Renal cortical epithelial cell (primary cell): Measurements from ENCODE around the gene MYO5B. TPM values are rescaled to one million over a fixed set of nuclear protein-coding genes. Genes with fewer than 3 reads are reported as not detected.
"Not testable (repeated sequence)": the region's sequence is repeated elsewhere in the genome, so short reads cannot be mapped to it uniquely, and the experiment has no call there.

Experiments
- DNase-seq: peaks from one replicate; pipeline ENCODE4 v3.0.0-alpha.2; 2011; ENCODE audit warnings: low read depth
- total RNA-seq: library from RNA; depleted of rRNA; stranded (reverse); fragments of >200 nt; gene quantifications from 2 replicates; pipeline ENCODE4 v1.2.3, GENCODE V29; 2014

MYO5B gene
- total RNA-seq, 1 donor from 2014 or later, result 50.0 TPM

- no peak for DNase-seq
Measured at GRCh38 chr18:49798001-49798400, 396.9 kb downstream of the MYO5B start.

GRCh38 chr18:49795612-49796552, 399.1 kb downstream of the MYO5B start:
- DNase-seq, result peak; percentile 54

GRCh38 chr18:49794743-49795142, 400.2 kb downstream of the MYO5B start:
- peak; percentile 66 for DNase-seq

- DNase-seq, result not testable (repeated sequence)
Measured at GRCh38 chr18:49789560-49790134, 405.3 kb downstream of the MYO5B start.

GRCh38 chr18:49788327-49788898, 406.5 kb downstream of the MYO5B start:
- peak; percentile 66 for DNase-seq

GRCh38 chr18:49786019-49786720, 408.8 kb downstream of the MYO5B start:
- no peak for DNase-seq

- DNase-seq, result no peak
Measured at GRCh38 chr18:49784427-49785185, 410.3 kb downstream of the MYO5B start.

GRCh38 chr18:49783631-49784030, 411.3 kb downstream of the MYO5B start:
- not testable (repeated sequence) for DNase-seq

- no peak for DNase-seq
Measured at GRCh38 chr18:49778826-49779465, 416.0 kb downstream of the MYO5B start.

Other genes starting within 250 kb of the MYO5B start
- 0.35 and 2.2 TPM in 2 replicates for gene CFAP53, start 71.3 kb upstream of the MYO5B start, total RNA-seq
- gene MBD1, start 86.4 kb upstream of the MYO5B start, total RNA-seq, result 32.6 and 62.7 TPM in 2 replicates
- 24.5 and 61.1 TPM in 2 replicates for gene CXXC1, start 92.5 kb upstream of the MYO5B start, total RNA-seq
- gene SKA1, start 179.9 kb upstream of the MYO5B start, total RNA-seq, result 0.20 and 7.8 TPM in 2 replicates